Subcutaneous adipose tissue (tissue), 4 donors: ENCODE data around the gene DICER1. TPM values are rescaled to one million over a fixed set of nuclear protein-coding genes. Genes with fewer than 3 reads are reported as not detected.

ENCODE experiments used
- total RNA-seq, 4 donors: library from RNA; depleted of rRNA; stranded (reverse); fragments of >200 nt; gene quantifications; one replicate each; pipeline ENCODE4 v1.1.0, GENCODE V29; 2016
- TF ChIP-seq, protein P1 (sequence below): fragments of 450-650 bp; IDR thresholded peaks from one replicate; pipeline ENCODE4 v1.5.1; 2016; ENCODE audit warnings: low read depth, mild to moderate bottlenecking, control low read depth, antibody characterized with exemption, moderate library complexity

Gene DICER1
- total RNA-seq, 4 donors from 2014 or later = 76.2 to 137 (median 99.0) TPM

DNA sequence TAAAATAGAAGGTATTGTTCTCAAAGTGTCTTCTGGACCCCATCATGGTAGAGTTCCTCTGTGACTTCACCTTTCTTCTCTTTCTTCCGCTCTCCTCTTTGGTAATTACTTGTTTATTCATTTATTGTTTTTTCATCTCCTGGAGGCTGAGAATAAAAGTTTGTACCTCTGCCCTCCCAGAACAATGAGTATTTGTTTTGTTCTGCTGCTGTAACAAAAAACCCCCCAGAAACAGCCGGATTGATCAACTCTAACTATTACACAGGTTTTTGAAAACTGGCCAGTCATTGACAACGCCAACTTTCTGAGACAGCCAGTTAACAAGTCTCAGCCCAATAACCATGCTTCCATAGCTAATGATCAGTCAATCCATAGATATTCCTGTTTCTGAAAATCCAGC lies 8.2 kb upstream of the DICER1 start:
- TF ChIP-seq, protein P1, sequence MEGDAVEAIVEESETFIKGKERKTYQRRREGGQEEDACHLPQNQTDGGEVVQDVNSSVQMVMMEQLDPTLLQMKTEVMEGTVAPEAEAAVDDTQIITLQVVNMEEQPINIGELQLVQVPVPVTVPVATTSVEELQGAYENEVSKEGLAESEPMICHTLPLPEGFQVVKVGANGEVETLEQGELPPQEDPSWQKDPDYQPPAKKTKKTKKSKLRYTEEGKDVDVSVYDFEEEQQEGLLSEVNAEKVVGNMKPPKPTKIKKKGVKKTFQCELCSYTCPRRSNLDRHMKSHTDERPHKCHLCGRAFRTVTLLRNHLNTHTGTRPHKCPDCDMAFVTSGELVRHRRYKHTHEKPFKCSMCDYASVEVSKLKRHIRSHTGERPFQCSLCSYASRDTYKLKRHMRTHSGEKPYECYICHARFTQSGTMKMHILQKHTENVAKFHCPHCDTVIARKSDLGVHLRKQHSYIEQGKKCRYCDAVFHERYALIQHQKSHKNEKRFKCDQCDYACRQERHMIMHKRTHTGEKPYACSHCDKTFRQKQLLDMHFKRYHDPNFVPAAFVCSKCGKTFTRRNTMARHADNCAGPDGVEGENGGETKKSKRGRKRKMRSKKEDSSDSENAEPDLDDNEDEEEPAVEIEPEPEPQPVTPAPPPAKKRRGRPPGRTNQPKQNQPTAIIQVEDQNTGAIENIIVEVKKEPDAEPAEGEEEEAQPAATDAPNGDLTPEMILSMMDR = no peak

DNA sequence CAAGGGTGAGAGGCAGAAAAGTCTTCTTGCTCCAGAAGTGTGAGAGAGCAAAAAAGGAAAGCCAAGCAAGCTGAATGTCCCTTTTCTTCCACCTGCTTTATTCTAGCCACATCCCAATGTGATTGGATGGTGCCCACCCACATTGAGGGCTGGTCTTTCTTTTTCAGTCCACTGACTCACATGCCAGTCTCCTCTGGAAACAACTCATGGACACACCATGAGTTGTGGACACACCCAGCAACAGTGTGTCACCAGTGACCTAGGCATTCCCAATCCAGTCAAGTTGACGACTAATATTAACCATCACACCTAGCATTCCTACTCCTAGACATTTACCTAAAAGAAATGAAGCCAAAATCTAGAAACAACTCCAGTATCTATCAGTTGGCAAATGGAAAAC lies 7.2 kb upstream of the DICER1 start:
- TF ChIP-seq, protein P1 = no peak

DNA sequence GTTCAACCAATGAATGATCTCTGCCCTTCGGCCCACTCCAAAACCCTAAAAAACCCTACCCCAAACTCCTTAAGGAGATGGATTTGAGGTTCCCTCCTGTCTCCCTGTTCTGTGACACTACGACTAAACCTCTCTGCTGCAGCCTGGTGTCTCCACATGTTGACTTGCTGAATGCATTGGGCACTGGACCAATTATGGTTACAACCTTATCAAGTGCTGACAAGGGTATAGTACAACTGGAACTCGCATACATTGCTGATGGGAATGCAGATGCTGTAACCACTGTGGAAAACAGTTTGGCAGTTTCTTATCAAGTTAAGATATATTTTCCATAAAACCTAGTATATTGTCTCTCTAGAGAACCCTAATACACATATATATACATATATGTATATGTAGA lies 6.3 kb upstream of the DICER1 start:
- TF ChIP-seq, protein P1 = no peak

DNA sequence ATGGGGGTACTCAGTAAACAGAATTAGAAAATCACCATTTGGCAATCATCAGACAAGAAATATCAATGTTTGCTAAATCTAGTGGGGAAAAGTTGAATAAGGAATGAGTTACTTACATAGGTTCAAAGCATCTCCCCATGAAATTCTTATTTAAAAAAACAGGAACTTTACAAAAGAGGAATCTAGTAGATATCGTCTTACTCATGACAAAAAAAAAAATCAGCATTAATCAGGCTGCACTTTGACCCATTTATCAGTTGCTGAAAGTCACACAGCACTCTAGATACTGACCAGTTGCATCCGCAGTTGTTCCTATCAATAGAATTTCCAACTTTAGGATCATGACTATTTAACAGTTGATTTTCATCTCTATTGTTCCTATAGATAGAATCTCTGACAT lies 5.8 kb upstream of the DICER1 start:
- TF ChIP-seq, protein P1 = no peak

DNA sequence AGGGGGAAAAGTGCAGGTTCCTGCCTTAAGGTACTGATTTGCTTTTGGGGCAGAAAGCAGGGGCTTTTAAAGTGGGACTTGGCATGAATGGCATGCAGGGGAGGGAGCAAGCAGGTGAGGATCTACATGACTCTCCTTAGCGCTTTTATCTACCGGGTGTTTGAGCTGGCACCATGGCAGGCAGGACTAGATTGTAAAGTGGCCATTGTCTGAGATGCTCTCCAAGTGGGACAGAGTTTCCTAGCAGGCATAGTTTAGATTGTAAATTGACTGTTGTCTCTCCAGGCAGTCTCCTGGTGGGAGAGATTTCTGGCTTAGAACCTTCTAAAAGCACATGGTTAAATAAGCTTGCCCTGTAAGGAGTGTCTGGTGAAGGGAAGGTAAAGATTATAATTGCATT lies 5.3 kb upstream of the DICER1 start:
- TF ChIP-seq, protein P1 = no peak

DNA sequence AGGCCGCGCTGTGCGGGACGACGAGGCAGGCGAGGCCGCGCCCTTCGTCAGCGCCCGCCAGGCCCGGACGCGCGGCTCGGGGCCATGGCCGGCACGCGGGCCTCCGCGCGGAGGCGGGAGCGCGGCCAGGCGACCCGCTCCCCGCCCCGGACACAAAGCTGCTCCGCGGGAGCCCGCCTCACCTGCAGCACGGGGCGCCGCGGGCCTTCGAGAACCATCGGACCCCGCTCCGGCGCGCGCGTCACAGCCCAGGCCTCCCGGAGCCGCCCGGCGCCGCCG lies 342 bp downstream of the DICER1 start:
- TF ChIP-seq, protein P1 = no peak

DNA sequence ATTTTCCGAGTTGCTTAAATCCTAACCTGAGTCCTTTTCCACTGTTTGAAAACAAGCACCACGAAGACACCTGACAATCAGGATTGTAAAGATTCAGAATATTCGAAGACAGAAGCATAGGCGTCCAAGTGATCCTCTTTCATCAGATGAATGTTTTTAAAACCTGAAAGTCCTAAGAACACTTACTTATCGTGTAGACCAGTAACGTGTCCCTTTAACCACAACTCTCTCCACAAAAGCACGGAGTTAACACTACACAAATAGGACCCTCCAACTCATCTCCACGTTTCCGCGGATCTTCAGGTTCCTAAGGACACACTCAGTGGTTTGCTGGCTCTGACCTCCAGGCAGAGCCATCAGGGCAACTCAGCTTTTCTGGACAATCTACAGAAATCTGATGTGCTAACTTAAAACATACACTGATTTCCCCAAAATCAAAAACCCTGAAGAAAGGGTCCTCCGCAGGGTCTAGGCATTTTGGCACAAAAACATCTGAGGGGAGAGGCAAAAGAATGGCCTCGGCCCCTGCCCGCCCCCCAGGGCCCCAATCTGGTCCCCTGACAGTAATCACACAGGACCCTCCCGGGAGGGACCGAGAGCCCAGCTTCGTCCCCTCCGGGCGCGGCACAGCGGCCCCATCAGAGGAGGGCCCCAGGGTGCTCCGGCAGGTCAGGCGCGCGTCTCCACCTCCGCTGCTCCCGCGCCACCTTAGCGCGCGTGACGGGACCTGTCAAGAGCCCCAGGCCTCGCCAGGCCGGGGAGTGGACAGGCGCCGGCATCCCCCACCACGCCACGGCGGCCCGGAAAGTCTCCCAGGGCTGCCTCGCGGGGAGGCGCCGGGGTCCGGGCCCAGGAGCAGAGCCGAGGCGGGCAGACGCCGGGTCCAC lies 925 bp downstream of the DICER1 start:
- TF ChIP-seq, protein P1 = no peak
